Body of pancreas (tissue), 4 donors: Measurements from ENCODE around the gene ALLC. TPM values are rescaled to one million over a fixed set of nuclear protein-coding genes. Genes with fewer than 3 reads are reported as not detected.

Experiments
- ATAC-seq: fragments of 150-250 bp; one replicate; pipeline ENCODE4 v1.9.1; 2016
- DNase-seq, 4 donors: peaks; one replicate each; pipeline ENCODE4 v3.0.0-alpha.2; 2019
- H3K27ac ChIP-seq, 4 donors: fragments of 200-600 bp; sonication (generic); 1 replicate in 3 of 4; 2 replicates in 1 of 4; pipeline versions ENCODE4 v1.5.1 to v1.6.1; 2016 to 2019; ENCODE audit warnings: mild to moderate bottlenecking in 1 of 4, mixed read lengths in 1 of 4, moderate library complexity in 1 of 4
- H3K27me3 ChIP-seq, 2 donors: fragments of 200-600 bp; sonication (generic); one replicate each; pipeline ENCODE4 v1.6.0; 2016; ENCODE audit warnings: mild to moderate bottlenecking in 1 of 2
- H3K36me3 ChIP-seq, 2 donors: fragments of 200-600 bp; sonication (generic); replicated peaks in 1 of 2; 2 replicates each; pipeline ENCODE4 v1.5.1; 2016; ENCODE audit warnings: low read depth in 2 of 2; ENCODE audit not compliant: insufficient read depth in 1 of 2
- H3K4me1 ChIP-seq: fragments of 200-600 bp; sonication (generic); one replicate; pipeline ENCODE4 v1.6.0; 2016
- H3K4me3 ChIP-seq, 2 donors: fragments of 200-600 bp; sonication (generic); 1 replicate in 1 of 2; 2 replicates in 1 of 2; pipeline ENCODE4 v1.5.1; 2016 to 2019
- H3K9me3 ChIP-seq, 3 donors: fragments of 200-600 bp; sonication (generic); 1 replicate in 2 of 3; 2 replicates in 1 of 3; pipeline ENCODE4 v1.5.1; 2016
- POLR2A ChIP-seq, 3 donors: fragments of 450-650 bp; IDR thresholded peaks; one replicate each; pipeline ENCODE4 v1.6.1; 2016; ENCODE audit warnings: antibody characterized with exemption in 3 of 3, mild to moderate bottlenecking in 2 of 3
- WGBS, 2 donors: methylation state at CpG; one replicate each; pipeline ENCODE4 v1.1.5; 2017; 5-methylcytosine and 5-hydroxymethylcytosine counted together
- intact Hi-C: fragments of 100-400 bp; cut with DNase I; formaldehyde crosslinking; loops from one replicate; pipeline ENCODE4 v1.15.1; 2023
- total RNA-seq, 2 donors: library from RNA; depleted of rRNA; stranded (reverse); fragments of >200 nt; gene quantifications; one replicate each; pipeline ENCODE4 v1.1.0, GENCODE V29; 2016
- TF ChIP-seq, protein P1 (sequence below), 7 experiments: fragments of 450-650 bp in 4 of 7; fragments of 200-600 bp in 3 of 7; sonication (generic) in 3 of 7; IDR thresholded peaks; one replicate each; pipeline ENCODE4 v1.5.1; 2016 to 2019; ENCODE audit warnings: antibody characterized with exemption in 7 of 7

ALLC gene
- total RNA-seq, 2 donors from 2014 or later: not detected

DNA sequence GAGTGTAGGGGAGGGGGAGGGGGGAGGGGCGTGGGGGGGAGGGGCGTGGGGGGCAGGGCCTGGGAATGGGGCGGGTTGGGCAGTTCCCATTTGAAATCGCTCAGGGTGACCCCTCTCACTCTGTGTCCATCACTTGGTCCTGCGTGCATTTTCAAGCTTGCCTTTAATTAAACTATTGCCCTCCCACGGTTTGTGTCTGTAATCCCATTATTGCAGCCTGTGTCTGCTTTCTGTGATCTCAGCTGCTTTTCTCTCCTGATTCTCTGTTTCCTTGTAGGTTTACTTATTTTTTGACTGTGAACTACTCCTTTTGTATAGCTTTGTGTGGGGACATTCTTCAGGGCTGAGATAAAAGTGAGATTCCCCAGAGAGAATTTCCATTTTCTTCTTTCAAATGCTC, 46.7 kb downstream of the ALLC start:
- WGBS, 2 donors: 27 to 31% methylated on average over 3 to 5 of the region's 6 CpGs
- Histone ChIP-seq H3K36me3 (no peaks in the 10 kb centered on the region), H3K4me3 (no peak overlapping the region), H3K27ac (no peak overlapping the region), H3K9me3 (no peaks in the 10 kb centered on the region), H3K27me3 (no peaks in the 10 kb centered on the region), H3K4me1 (peaks cover 7% of the 10 kb centered on the region)
- ATAC-seq (no peak), DNase-seq (no peak)
- TF ChIP-seq, protein P1, sequence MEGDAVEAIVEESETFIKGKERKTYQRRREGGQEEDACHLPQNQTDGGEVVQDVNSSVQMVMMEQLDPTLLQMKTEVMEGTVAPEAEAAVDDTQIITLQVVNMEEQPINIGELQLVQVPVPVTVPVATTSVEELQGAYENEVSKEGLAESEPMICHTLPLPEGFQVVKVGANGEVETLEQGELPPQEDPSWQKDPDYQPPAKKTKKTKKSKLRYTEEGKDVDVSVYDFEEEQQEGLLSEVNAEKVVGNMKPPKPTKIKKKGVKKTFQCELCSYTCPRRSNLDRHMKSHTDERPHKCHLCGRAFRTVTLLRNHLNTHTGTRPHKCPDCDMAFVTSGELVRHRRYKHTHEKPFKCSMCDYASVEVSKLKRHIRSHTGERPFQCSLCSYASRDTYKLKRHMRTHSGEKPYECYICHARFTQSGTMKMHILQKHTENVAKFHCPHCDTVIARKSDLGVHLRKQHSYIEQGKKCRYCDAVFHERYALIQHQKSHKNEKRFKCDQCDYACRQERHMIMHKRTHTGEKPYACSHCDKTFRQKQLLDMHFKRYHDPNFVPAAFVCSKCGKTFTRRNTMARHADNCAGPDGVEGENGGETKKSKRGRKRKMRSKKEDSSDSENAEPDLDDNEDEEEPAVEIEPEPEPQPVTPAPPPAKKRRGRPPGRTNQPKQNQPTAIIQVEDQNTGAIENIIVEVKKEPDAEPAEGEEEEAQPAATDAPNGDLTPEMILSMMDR (IDR thresholded peaks at IDR 0.05): no peak
- no peak for TF ChIP-seq POLR2A (IDR thresholded peaks at IDR 0.05)
- intact Hi-C loops: no loop called here

GRCh38 chr2:3705782-3706181, 47.8 kb downstream of the ALLC start:
- Histone ChIP-seq H3K27me3 (no peaks in the 10 kb centered on the region), H3K9me3 (no peaks in the 10 kb centered on the region), H3K4me3 (no peak overlapping the region), H3K4me1 (peaks cover 7% of the 10 kb centered on the region), H3K36me3 (no peaks in the 10 kb centered on the region), H3K27ac (no peak overlapping the region)
- no peak for TF ChIP-seq POLR2A (IDR thresholded peaks at IDR 0.05)
- TF ChIP-seq, protein P1 (IDR thresholded peaks at IDR 0.05): no peak
- ATAC-seq (no peak), DNase-seq (no peak)
- WGBS, 2 donors: 9 to 13% methylated on average over 2 of the region's 2 CpGs
- intact Hi-C loops: no loop called here

- intact Hi-C loops: no loop called here
- no peak for ATAC-seq
- Histone ChIP-seq H3K27me3 (no peaks in the 10 kb centered on the region), H3K4me3 (no peak overlapping the region), H3K9me3 (no peaks in the 10 kb centered on the region), H3K4me1 (peaks cover 7% of the 10 kb centered on the region), H3K27ac (no peak overlapping the region), H3K36me3 (no peaks in the 10 kb centered on the region)
- WGBS, 2 donors: 34 to 51% methylated on average over 5 of the region's 5 CpGs
- TF ChIP-seq POLR2A (IDR thresholded peaks at IDR 0.05): no peak
- TF ChIP-seq, protein P1 (IDR thresholded peaks at IDR 0.05): no peak
- DNase-seq: no peak
Observed at GRCh38 chr2:3706892-3707291, 48.9 kb downstream of the ALLC start.

- ATAC-seq (no peak), DNase-seq (no peak)
- no peak overlapping the region for H3K27ac ChIP-seq
- H3K36me3 ChIP-seq: no peaks in the 10 kb centered on the region
- no peak overlapping the region for H3K4me3 ChIP-seq
- peaks cover 4% of the 10 kb centered on the region for H3K4me1 ChIP-seq
- no peaks in the 10 kb centered on the region for H3K9me3 ChIP-seq
- WGBS, 2 donors: 74 to 86% methylated on average over 4 of the region's 4 CpGs
- H3K27me3 ChIP-seq: no peaks in the 10 kb centered on the region
- TF ChIP-seq, protein P1 (IDR thresholded peaks at IDR 0.05): no peak
- TF ChIP-seq POLR2A (IDR thresholded peaks at IDR 0.05): no peak
- intact Hi-C loops: no loop called here
Observed at GRCh38 chr2:3708576-3708975, 50.6 kb downstream of the ALLC start.

DNA sequence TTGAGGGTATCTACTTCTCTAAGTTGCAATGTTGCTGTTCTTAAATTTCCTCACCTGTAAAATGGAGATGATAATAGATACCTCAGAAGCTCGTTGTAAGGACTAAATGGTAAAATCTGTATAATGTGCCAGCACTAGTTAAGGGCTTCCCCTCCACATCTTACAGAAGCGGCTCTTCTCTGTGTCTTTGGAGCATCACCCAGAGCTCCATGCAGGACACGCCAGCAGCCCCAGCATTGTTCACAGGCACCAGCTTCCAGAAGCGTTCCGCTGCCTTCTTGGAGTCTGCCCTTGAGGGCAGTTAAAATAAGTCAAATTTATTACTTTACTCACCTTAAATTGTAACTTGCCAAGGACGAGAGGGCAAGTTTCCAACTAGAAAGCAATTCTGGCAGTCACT, 51.2 kb downstream of the ALLC start:
- H3K36me3 ChIP-seq: no peaks in the 10 kb centered on the region
- H3K27me3 ChIP-seq: no peaks in the 10 kb centered on the region
- H3K4me3 ChIP-seq: no peak overlapping the region
- H3K9me3 ChIP-seq: no peaks in the 10 kb centered on the region
- no peaks in the 10 kb centered on the region for H3K4me1 ChIP-seq
- no peak for TF ChIP-seq POLR2A (IDR thresholded peaks at IDR 0.05)
- TF ChIP-seq, protein P1 (IDR thresholded peaks at IDR 0.05): no peak
- WGBS, 2 donors: 56 to 75% methylated on average over 6 of the region's 6 CpGs
- no peak overlapping the region for H3K27ac ChIP-seq
- intact Hi-C loops: no loop called here
- DNase-seq (no peak), ATAC-seq (no peak)
